HL-60 (cell line): ENCODE measurements around the gene PLOD3.

Experiments
- DNase-seq, 2 experiments: peaks; one replicate each; pipeline ENCODE4 v3.0.0-alpha.2; 2010 to 2020; ENCODE audit warnings: low read depth in 1 of 2, low spot score in 1 of 2
- H3K27ac ChIP-seq: fragments of 250-450 bp; sonication (Bioruptor Pico); replicated peaks from 2 replicates; pipeline ENCODE4 v1.5.1; 2020; ENCODE audit warnings: mild to moderate bottlenecking, moderate library complexity
- H3K27me3 ChIP-seq: fragments of 250-450 bp; sonication (Bioruptor Pico); 2 replicates; pipeline ENCODE4 v1.5.1; 2021; ENCODE audit warnings: mild to moderate bottlenecking, moderate library complexity; ENCODE audit not compliant: insufficient read depth, poor library complexity, severe bottlenecking
- H3K4me3 ChIP-seq: replicated peaks from 2 replicates; pipeline ENCODE4 v1.5.1; 2011; ENCODE audit warnings: mild to moderate bottlenecking, control low read depth, low read length; ENCODE audit not compliant: insufficient read depth
- GABPA ChIP-seq: IDR thresholded peaks from 2 replicates; pipeline ENCODE4 v1.6.1; 2012; ENCODE audit warnings: low read depth
- POLR2AphosphoS5 ChIP-seq: IDR thresholded peaks from 2 replicates; pipeline ENCODE4 v1.6.1; 2012; ENCODE audit warnings: low read depth
- SPI1 ChIP-seq: IDR thresholded peaks from 2 replicates; pipeline ENCODE4 v1.6.1; 2012; ENCODE audit warnings: low read depth, mild to moderate bottlenecking, borderline replicate concordance
- TF ChIP-seq, protein P1 (sequence below): IDR thresholded peaks from one replicate; pipeline ENCODE4 v1.5.1; 2011; ENCODE audit warnings: low read length, control low read depth, inconsistent platforms; ENCODE audit not compliant: insufficient read depth
- TF ChIP-seq, protein P2 (sequence below): IDR thresholded peaks from 2 replicates; pipeline ENCODE4 v1.6.1; 2012; ENCODE audit warnings: low read depth; ENCODE audit not compliant: insufficient replicate concordance

The PLOD3 gene

DNA sequence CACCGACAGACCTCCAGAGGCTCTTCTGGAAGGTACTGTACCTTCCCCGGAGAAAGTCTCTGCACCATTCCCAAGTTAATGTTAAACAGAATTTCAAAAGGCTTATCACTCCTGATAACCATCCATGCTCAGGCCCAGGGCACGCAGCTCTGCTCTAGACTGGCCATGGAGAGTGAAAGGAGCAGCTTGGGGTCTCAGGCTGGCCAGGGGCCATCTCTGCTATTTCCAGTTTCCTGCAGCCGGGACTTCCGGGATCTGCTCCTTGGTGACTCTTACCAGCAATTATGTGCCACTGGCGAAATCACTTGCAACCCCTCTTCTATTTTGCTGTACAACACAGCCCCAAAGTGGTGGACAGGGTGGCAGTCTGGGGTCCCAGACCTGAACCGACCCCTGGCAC lies 14.3 kb upstream of the PLOD3 start:
- TF ChIP-seq, protein P1, sequence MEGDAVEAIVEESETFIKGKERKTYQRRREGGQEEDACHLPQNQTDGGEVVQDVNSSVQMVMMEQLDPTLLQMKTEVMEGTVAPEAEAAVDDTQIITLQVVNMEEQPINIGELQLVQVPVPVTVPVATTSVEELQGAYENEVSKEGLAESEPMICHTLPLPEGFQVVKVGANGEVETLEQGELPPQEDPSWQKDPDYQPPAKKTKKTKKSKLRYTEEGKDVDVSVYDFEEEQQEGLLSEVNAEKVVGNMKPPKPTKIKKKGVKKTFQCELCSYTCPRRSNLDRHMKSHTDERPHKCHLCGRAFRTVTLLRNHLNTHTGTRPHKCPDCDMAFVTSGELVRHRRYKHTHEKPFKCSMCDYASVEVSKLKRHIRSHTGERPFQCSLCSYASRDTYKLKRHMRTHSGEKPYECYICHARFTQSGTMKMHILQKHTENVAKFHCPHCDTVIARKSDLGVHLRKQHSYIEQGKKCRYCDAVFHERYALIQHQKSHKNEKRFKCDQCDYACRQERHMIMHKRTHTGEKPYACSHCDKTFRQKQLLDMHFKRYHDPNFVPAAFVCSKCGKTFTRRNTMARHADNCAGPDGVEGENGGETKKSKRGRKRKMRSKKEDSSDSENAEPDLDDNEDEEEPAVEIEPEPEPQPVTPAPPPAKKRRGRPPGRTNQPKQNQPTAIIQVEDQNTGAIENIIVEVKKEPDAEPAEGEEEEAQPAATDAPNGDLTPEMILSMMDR: no peak
- TF ChIP-seq SPI1 (no peak), GABPA (no peak), POLR2AphosphoS5 (no peak)
- TF ChIP-seq, protein P2, sequence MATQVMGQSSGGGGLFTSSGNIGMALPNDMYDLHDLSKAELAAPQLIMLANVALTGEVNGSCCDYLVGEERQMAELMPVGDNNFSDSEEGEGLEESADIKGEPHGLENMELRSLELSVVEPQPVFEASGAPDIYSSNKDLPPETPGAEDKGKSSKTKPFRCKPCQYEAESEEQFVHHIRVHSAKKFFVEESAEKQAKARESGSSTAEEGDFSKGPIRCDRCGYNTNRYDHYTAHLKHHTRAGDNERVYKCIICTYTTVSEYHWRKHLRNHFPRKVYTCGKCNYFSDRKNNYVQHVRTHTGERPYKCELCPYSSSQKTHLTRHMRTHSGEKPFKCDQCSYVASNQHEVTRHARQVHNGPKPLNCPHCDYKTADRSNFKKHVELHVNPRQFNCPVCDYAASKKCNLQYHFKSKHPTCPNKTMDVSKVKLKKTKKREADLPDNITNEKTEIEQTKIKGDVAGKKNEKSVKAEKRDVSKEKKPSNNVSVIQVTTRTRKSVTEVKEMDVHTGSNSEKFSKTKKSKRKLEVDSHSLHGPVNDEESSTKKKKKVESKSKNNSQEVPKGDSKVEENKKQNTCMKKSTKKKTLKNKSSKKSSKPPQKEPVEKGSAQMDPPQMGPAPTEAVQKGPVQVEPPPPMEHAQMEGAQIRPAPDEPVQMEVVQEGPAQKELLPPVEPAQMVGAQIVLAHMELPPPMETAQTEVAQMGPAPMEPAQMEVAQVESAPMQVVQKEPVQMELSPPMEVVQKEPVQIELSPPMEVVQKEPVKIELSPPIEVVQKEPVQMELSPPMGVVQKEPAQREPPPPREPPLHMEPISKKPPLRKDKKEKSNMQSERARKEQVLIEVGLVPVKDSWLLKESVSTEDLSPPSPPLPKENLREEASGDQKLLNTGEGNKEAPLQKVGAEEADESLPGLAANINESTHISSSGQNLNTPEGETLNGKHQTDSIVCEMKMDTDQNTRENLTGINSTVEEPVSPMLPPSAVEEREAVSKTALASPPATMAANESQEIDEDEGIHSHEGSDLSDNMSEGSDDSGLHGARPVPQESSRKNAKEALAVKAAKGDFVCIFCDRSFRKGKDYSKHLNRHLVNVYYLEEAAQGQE: no peak
- Histone ChIP-seq H3K27me3 (no peaks in the 10 kb centered on the region), H3K27ac (no peak overlapping the region), H3K4me3 (no peak overlapping the region)
- DNase-seq: no peak

DNA sequence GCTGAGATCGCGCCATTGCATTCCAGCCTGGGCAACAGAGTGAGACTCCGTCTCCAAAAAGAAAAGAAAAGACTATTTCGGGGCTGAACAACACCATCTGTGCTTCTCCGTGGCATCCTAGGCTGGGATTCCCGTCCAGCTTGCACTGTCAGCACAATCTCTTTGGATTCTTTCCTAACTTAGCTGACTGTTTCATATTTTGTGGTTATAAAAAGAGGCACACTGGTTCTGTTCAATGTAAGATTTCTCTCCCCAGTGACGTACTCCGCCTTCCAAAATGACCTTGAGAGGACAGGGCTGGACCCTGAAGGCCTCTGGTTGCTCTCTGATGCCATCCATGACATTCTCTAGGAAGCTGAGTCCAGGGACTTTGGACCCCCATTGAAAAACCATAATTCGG lies 9.3 kb upstream of the PLOD3 start:
- no peak for TF ChIP-seq SPI1
- H3K4me3 ChIP-seq: no peak overlapping the region
- DNase-seq: no peak
- H3K27ac ChIP-seq: no peak overlapping the region
- no peaks in the 10 kb centered on the region for H3K27me3 ChIP-seq

DNA sequence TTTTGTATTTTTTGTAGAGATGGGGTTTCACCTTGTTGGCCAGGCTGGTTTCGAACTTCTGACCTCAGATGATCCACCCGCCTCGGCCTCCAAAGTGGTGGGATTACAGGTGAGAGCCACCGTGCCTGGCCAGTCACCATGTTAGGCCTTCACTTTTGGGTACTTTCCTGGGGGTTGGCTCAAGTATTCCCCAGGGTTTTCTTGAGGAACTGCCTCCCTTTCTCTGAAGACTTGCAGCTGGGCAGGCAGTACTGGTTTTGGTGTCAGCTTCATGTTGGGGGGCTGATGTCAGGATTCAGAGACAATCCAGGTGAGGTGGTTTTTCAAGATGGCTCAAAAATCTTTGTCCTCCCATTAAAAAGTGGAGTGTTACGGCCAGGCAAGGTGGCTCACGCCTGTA lies 8.3 kb upstream of the PLOD3 start:
- TF ChIP-seq, protein P1: no peak
- TF ChIP-seq SPI1 (no peak), GABPA (no peak), POLR2AphosphoS5 (no peak)
- TF ChIP-seq, protein P2: no peak
- Histone ChIP-seq H3K27me3 (no peaks in the 10 kb centered on the region), H3K4me3 (no peak overlapping the region), H3K27ac (no peak overlapping the region)
- DNase-seq: no peak

DNA sequence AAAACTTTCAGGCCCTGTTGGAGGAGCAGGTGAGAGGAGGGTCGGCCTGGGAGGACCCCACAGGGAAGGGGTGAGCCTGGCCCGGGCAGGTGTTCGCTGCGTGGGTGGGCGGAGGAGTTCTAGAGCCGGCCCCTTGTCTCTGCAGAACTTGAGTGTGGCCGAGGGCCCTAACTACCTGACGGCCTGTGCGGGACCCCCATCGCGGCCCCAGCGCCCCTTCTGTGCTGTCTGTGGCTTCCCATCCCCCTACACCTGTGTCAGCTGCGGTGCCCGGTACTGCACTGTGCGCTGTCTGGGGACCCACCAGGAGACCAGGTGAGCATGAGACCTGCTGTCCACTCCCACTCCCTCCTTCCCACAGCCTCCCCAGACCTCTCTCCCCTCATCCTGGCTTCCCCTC lies 6.1 kb upstream of the PLOD3 start:
- TF ChIP-seq, protein P1: no peak
- TF ChIP-seq SPI1 (no peak), GABPA (no peak), POLR2AphosphoS5 (no peak)
- TF ChIP-seq, protein P2: no peak
- H3K27me3 ChIP-seq: no peaks in the 10 kb centered on the region
- no peak for DNase-seq
- no peak overlapping the region for H3K27ac ChIP-seq
- no peak overlapping the region for H3K4me3 ChIP-seq
